ENCODE data around the gene SFT2D3. TPM values are rescaled to one million over a fixed set of nuclear protein-coding genes. Genes with fewer than 3 reads are reported as not detected.

Gene SFT2D3
- total and polyA plus RNA-seq, 2 experiments from 2014 or later, result 1.6 to 10.7 TPM

- no peaks in the 10 kb centered on the region for H3K9me2 ChIP-seq (replicated peaks; ENCODE audit: insufficient read depth)
- H4K20me1 ChIP-seq (ENCODE audit: insufficient read depth, poor library complexity, severe bottlenecking), result no peaks in the 10 kb centered on the region
- no peaks in the 10 kb centered on the region for H3K9me3 ChIP-seq (ENCODE audit: low read depth)
- H3K27me3 ChIP-seq, result no peaks in the 10 kb centered on the region
- peaks cover 6% of the 10 kb centered on the region for H3K4me1 ChIP-seq (ENCODE audit: insufficient read depth)
- peak overlapping the region; percentile 77 for H3K4me2 ChIP-seq
- no peak overlapping the region for H3K27ac ChIP-seq
- no peak for DNase-seq (ENCODE audit: low spot score)
- no peaks in the 10 kb centered on the region for H3K79me2 ChIP-seq
- TF ChIP-seq EZH2phosphoT487 (IDR thresholded peaks at IDR 0.05; ENCODE audit: low read depth, severe bottlenecking, unreplicated experiment) (no peak), CTCF (IDR thresholded peaks at IDR 0.05; ENCODE audit: poor library complexity) (no peak), EZH2 (IDR thresholded peaks at IDR 0.05; ENCODE audit: borderline replicate concordance) (no peak)
- no peak overlapping the region for H3K4me3 ChIP-seq
- H3K36me3 ChIP-seq (replicated peaks; ENCODE audit: insufficient read depth, low read depth), result no peaks in the 10 kb centered on the region
- WGBS (ENCODE audit: low lambda C conversion rate, missing lambda C conversion rate), result 95% methylated on average over 9 of the region's 9 CpGs
- H2AFZ ChIP-seq, result no peak overlapping the region
These were observed 6.3 kb upstream of the SFT2D3 start for GRCh38 chr2:127694986-127695385.

GRCh38 chr2:127695491-127696472 lies 5.5 kb upstream of the SFT2D3 start:
- no peaks in the 10 kb centered on the region for H3K27me3 ChIP-seq
- H3K9me2 ChIP-seq (replicated peaks; ENCODE audit: insufficient read depth), result no peaks in the 10 kb centered on the region
- H3K79me2 ChIP-seq, result no peaks in the 10 kb centered on the region
- H3K4me2 ChIP-seq, result peak overlapping the region; percentile 77
- TF ChIP-seq CTCF (IDR thresholded peaks at IDR 0.05; ENCODE audit: poor library complexity) (peak; percentile 57), EZH2phosphoT487 (IDR thresholded peaks at IDR 0.05; ENCODE audit: low read depth, severe bottlenecking, unreplicated experiment) (no peak)
- peak overlapping the region; percentile 68 for H2AFZ ChIP-seq
- H3K27ac ChIP-seq, result no peak overlapping the region
- no peaks in the 10 kb centered on the region for H3K36me3 ChIP-seq (replicated peaks; ENCODE audit: insufficient read depth, low read depth)
- no peaks in the 10 kb centered on the region for H4K20me1 ChIP-seq (ENCODE audit: insufficient read depth, poor library complexity, severe bottlenecking)
- peak; percentile 71 for DNase-seq (ENCODE audit: low spot score)
- 28% methylated on average over 43 of the region's 52 CpGs for WGBS (ENCODE audit: low lambda C conversion rate, missing lambda C conversion rate)
- H3K9me3 ChIP-seq (ENCODE audit: low read depth), result no peaks in the 10 kb centered on the region
- no peak overlapping the region for H3K4me3 ChIP-seq
- H3K4me1 ChIP-seq (ENCODE audit: insufficient read depth), result peaks cover 11% of the 10 kb centered on the region

GRCh38 chr2:127697482-127698180 lies 3.7 kb upstream of the SFT2D3 start:
- peaks cover 3% of the 10 kb centered on the region for H4K20me1 ChIP-seq (ENCODE audit: insufficient read depth, poor library complexity, severe bottlenecking)
- H3K79me2 ChIP-seq, result peaks cover 5% of the 10 kb centered on the region
- no peak overlapping the region for H2AFZ ChIP-seq
- H3K4me3 ChIP-seq, result no peak overlapping the region
- H3K9me2 ChIP-seq (replicated peaks; ENCODE audit: insufficient read depth), result no peaks in the 10 kb centered on the region
- H3K27me3 ChIP-seq, result no peaks in the 10 kb centered on the region
- DNase-seq (ENCODE audit: low spot score), result no peak
- TF ChIP-seq EZH2 (IDR thresholded peaks at IDR 0.05; ENCODE audit: borderline replicate concordance) (no peak), EZH2phosphoT487 (IDR thresholded peaks at IDR 0.05; ENCODE audit: low read depth, severe bottlenecking, unreplicated experiment) (no peak), CTCF (IDR thresholded peaks at IDR 0.05; ENCODE audit: poor library complexity) (no peak)
- H3K36me3 ChIP-seq (replicated peaks; ENCODE audit: insufficient read depth, low read depth), result no peaks in the 10 kb centered on the region
- 95% methylated on average over 21 of the region's 21 CpGs for WGBS (ENCODE audit: low lambda C conversion rate, missing lambda C conversion rate)
- no peak overlapping the region for H3K27ac ChIP-seq
- no peaks in the 10 kb centered on the region for H3K9me3 ChIP-seq (ENCODE audit: low read depth)
- no peak overlapping the region for H3K4me2 ChIP-seq
- H3K4me1 ChIP-seq (ENCODE audit: insufficient read depth), result peaks cover 17% of the 10 kb centered on the region
